Liver (tissue), 5 donors: ENCODE results near the gene FGF12. TPM values are rescaled to one million over a fixed set of nuclear protein-coding genes. Genes with fewer than 3 reads are reported as not detected.

ENCODE experiments used
- polyA plus RNA-seq, 2 donors: library from polyadenylated mRNA; stranded (reverse) in 1 of 2; unstranded in 1 of 2; fragments of 200-250 nt in 1 of 2; fragments of >200 nt in 1 of 2; fragmentation: Nextera tagmentation in 1 of 2; extraction: Ambion mirVana in 1 of 2; gene quantifications; one replicate each; pipeline versions ENCODE4 v1.2.1 to v1.2.3, GENCODE V29; 2013 to 2015
- small RNA-seq: library from RNA; depleted of rRNA; stranded (forward); fragments of <200 nt; gene quantifications from one replicate; pipeline ENCODE3, GENCODE V24; 2014
- total RNA-seq, 2 donors: library from RNA; depleted of rRNA; stranded (reverse); fragments of >200 nt; gene quantifications; one replicate each; pipeline ENCODE4 v1.2.3, GENCODE V29; 2014
- donor health status: healthy.
- donor health status: healthy.
- donor health status: healthy.

The FGF12 gene
- total and polyA plus RNA-seq, 4 donors = 0.11 to 0.59 (median 0.19) TPM

Small RNA genes lying within 50 kb of the gene (small RNA-seq; reads per million reads assigned to genes)
- gene RF01210 (not detected), gene RNU1-20P (not detected)

Other genes with a start within 250 kb of the FGF12 start
- gene MB21D2, start 190.3 kb upstream of the FGF12 start, total RNA-seq = 1 to 10 TPM in 1 of 2 donors, under 1 TPM in 1; 0.59 to 1.9 TPM
- under 1 TPM; 0.13 to 0.33 TPM for gene MB21D2, start 190.3 kb upstream of the FGF12 start, polyA plus RNA-seq